H4 (cell line): ENCODE results near the gene DAP3. TPM values are rescaled to one million over a fixed set of nuclear protein-coding genes. Genes with fewer than 3 reads are reported as not detected.
"Not testable (repeated sequence)": the region's sequence is repeated elsewhere in the genome, so short reads cannot be mapped to it uniquely, and the experiment has no call there.

Experiments
- DNase-seq: peaks from one replicate; pipeline ENCODE4 v3.0.0-alpha.2; 2015; ENCODE audit warnings: low spot score
- total RNA-seq: library from RNA; depleted of rRNA; stranded (reverse); fragments of >200 nt; shearing (Covaris generic); gene quantifications from 2 replicates; pipeline ENCODE4 v1.2.3, GENCODE V29; 2014; rRNA removed

Gene DAP3
- total RNA-seq = 60.9 and 100 TPM in 2 replicates

DNA sequence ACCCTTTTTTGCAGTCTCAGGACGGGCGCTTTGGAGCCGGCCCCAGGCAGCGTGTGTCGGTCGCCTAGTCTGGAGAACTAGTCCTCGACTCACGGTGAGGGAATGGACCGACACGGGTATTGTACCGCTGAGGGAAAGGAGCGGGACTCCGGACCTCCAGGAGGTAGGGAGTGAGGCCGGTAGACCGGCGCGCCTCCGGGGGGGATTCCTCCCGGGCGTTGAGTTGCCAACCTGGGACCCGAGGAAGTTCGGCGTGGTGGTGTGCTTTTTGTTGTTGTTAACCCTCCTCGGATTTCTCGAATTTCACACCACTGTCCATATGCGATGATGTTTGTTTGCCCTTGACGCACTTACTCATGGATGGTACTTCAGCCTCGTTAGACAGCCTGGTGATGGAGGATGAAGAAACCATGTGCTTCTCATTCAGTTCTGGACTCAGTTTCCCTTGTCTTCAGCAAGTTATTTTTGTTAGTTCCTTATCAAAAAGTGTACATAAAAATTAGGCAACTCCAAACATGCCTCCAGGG lies at the start of gene DAP3:
TSS of gene DAP3 (plus strand) at position 11 of the 527 bp plus-strand sequence. CDS start 20,689 bp downstream, outside the sequence.
- not testable (repeated sequence) for DNase-seq

DNA sequence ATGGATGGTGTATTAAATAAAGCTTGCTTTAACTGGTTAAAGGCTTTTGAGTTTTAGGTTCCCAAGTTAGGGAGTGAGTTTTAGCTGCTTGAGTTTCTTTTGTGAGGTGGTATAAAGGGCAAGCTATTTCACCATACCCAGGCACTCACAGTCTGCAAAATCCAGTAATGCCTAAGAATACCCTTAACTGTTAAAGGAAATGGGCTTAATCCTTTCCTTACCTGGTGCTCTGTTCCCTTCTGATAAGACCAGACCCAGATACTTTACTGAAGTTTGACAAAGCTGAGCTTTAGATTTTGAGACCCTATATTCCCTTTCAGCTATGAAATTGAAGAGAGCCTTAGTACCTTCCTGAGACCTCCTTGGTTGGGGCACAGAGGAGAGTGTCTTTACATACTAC lies 48.5 kb upstream of the DAP3 start:
- no peak for DNase-seq

DNA sequence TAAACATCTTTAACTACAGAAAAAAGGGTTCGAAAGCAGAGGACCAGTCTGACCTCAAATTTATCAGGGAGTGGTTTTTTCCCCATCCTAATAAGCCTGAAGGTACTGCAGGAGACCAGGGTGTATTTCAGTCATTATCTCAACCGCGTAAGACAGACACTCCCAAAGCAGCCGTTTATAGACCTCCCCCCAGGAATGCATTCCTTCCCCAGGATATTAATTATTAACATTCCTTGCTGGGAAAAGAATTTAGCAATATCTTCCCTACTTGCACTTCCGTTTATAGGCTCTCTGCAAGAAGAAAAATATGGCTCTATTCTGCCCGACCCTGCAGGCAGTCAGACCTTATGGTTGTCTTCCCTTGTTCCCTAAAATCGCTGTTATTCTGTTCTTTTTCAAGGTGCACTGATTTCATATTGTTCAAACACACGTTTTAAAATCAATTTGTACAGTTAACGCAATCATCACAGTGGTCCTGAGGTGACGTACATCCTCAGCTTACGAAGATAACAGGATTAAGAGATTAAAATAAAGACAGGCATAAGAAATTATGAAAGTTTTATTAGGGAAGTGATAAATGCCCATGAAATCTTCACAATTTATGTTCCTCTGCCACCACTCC lies 46.2 kb upstream of the DAP3 start:
- DNase-seq = not testable (repeated sequence)

DNA sequence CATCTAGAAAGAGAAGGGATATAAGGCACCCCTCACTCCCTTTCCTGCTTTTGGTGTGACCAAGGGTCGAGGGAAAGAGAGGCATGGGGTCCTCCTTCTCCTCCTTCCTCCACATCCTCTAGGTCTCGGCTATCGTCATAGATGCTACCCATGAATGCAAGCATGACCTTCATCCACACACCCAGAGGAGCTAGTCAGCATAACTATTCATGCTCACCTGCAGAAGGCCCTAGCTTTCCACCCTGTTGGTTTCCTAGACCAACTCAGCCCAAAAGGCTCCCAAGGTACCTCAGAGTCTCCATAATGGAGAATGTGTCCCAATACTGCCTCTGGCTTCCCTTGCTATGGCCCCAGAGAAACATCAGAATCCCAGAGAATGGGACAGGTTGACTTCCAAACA lies 45.7 kb upstream of the DAP3 start:
- no peak for DNase-seq

DNA sequence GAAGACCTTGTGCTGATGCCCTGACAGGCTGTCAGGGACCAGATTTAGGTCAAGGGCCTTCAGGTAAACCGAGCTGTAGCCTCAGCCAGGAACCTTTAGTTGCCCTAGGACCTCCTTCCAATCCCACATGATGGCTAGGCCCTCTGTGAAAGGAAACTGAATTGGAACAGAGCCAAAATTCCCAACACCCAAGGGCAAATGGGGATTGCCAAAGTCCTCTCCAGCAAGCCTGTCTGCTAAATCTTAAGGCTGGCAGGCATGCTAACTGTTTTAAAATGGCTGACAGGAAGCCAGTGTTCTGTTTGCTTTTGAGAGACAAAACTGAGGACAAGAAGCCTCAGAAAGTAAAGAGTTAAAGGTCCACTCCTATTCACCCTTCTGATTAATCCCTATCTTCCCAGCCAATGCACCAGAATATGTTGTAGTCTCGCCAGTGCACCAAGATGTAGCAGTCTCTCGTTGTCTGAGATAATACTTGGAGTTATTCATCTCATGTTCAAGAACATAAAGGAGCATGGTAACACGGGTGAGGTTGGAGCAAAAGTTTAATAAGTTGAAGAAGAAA lies 43.8 kb upstream of the DAP3 start:
- no peak for DNase-seq

DNA sequence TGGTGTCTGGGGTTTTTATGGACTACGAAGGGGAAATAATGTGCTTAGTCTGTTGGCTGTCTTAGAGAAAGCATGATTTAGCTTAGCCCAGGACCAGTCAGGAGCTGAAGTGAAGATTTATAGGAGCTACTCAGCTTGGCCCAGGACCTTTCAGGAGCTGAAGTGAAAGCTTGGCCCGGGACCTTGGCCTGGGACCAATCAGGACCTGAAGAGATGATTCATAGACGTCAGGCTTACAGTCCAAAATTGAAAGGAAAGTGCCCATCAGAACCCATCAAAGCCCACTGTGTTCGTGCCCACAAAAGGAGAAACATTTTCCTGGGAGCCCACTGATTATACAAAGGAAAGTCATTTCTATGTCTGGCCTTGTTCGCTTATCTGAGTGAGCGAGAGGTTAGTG lies 43.2 kb upstream of the DAP3 start:
- DNase-seq = no peak

DNA sequence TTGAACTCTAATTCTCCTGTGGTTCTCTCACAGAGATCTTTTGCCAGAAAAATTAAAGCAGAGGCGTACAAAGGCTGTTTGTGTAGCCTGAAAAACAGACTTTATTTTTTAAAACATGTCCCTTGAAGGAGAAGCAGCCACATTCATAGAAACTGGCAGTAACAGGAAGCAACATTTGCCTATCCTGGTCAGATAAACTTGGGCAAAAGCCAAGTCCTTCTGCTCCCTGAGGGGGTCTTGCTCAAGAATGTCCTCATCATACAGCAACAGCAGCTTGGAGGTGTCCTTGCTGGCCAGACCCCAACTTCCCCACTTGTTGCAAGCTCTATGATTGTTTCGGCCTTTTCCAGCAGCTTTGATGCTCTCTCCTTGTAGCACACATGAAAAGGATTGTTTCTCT lies 42.6 kb upstream of the DAP3 start:
- no peak for DNase-seq

DNA sequence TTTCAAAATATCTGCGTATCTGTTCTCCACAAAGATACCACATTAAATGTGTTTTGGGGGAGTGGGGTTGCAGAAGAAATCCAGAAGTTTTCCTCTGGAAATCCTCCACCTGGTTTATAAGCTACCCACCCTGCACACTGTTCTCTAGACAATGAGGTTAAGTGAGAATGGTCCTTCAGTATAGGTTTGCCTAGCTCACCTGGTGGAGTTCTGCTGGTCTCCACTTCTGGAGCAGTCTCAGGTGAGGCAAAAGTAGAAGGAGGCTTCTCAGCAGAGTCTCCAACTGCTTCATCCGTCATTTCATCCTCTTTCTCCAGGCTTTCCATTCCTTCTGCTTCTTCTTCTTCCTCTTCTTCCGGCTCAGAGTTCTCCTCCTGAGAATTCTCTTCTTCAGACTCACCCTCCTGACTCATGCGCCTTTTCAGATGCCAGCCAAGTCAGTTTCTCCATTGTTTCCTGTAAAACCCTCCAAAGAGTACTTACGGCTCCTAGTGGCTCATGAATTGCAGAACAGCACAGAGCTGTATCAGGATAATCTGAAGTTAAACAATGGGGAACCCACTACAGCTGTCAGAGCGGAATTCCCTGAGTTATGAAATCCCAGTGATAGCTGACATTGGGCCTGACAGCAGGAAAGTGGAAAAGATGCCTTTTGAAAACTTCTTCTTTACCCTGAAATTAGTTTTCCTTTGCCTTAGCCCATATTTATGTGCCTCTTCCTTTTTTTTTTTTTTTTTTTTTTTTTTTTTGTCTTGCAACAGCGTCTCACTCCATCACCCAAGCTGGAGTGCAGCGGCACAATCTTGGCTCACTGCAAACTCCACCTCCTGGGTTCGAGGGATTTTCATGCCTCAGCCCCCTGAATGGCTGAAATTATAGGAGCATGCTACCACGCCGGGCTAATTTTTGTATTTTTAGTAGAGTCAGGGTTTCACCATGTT lies 40.4 kb upstream of the DAP3 start:
- peak; percentile 88 for DNase-seq

DNA sequence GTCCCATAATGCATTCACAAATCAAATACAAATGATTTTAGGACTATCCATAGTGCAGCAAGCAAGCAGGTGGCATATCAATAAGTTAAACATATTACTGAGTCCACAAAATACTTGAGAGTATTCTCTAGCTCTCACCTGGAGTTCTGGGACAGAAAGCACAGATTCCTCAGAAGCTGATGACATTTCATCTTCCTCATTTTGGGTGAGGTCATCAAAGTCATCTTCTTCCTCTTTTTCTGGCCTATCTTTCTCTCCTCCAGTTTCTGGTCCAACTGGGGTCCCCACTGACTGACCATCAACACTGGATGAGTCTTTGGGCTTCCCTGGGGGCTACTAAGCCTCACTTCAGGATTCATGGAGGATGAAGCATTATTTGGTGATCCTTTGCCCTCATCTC lies 39.2 kb upstream of the DAP3 start:
- DNase-seq = no peak

DNA sequence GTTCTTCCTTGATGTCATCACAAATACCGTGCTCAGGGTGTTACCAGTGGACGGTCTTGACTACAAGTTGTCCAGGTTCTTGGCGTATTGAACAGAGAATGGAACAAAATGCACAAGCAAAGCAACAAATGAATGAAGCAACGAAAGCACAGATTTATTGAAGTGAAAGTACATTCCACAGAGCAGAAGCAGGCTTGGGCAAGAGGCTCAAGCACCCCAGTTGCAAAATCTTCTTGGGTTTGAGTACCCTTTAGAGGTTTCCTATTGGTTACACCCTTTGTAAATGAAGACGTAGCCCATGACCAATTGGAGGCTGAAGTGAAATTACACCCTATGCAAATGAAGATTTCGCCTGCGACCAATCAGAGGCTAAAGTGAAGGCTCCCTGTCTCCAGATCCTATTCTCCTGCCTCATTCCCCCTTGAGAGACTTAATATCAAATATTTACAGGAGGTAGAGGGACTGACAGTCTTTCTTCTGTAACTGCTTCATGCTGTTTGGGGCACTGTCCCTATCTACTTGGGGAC lies 38.6 kb upstream of the DAP3 start:
- DNase-seq = no peak

DNA sequence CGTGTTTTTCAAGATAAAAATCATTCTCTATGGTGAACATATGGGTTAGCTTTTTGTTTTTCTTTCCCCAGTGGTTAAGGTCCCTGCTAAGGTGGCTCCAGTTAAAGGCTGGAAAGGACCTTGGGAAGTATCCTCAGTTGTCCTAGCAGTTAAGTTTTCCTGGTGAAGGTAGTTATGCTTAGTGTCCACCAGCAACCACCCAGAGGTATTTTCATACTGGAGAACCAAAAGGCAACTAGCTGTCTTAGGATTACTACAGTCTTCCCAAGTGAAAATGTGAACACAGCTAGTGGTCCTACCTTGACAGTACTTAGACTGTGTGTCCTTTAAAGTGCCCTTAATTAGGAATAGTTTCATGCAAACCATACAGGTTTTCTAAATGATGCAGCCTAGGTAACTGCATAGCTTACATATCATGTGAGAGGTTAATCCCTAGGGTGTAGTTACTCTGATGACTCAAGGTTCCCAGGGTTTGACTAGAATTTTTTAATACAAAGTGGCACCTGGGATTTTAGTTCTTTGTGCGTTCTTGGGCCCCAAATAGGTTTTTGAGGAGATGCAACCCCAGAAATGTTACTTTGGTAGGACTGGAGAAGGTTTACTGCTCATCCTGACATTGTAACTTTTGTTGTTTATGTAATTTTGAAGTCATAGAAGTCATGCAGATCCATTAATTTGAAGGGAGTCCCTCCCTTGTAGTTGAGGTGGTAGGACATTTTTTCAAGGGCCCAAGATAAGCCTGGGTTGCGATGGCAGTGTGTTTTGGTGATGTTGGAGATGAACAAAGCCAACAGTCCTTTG lies 36.8 kb upstream of the DAP3 start:
- DNase-seq = no peak

DNA sequence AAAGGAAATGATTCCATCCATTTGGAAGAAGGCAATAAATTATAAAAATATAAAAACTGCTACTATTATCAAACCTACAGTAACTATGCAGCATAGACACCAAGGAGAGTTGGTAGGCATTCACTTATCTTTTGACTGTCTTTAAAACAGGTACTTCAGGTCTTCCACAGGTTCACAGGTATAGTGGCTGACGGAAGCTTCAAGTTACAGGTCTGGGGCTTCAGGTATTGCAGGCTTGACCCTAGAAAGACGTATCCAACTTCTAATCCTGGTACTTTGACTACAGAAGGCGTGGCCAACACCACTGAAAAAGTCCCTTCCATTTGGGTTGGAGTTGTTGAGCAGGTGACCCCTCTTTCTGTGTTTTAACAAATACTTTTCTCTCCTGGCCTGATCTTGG lies 35.9 kb upstream of the DAP3 start:
- DNase-seq = no peak

DNA sequence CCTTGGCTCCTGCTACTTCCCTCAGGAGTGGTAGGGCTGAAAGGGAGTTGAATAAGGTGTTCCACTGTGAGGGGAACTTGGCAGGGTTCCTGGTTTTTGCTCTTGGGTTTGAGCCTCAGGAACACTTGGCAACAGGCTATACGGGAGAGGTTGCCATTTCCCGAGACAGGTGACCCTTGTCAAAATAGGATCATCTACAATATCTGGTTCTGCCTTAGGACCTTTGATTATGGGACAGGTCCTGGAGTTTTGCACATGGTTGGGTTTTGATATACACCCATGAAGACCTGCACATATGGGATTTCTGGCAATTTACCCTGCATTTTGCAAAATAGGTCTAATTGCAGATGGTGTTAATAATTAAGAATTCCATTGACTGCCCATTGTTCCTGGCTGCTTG lies 31.4 kb upstream of the DAP3 start:
- no peak for DNase-seq

DNA sequence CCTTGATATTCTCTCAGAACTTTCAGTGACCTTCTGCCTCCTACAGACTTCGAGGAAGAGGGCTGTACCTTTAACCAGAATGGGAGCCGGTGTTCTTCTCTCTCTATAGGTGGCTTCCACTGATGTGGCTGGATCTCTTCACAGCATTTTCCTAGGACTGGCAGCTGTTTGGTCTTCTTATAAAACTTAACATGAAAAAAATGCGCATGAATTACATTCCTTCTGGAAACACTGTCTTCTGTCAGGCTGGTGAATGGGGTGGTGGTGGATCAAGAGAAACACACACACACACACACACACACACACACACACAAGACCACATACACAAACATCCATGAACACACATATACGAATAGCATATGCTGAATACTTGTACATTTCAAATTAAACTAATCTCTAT lies 27.7 kb upstream of the DAP3 start:
- not testable (repeated sequence) for DNase-seq

DNA sequence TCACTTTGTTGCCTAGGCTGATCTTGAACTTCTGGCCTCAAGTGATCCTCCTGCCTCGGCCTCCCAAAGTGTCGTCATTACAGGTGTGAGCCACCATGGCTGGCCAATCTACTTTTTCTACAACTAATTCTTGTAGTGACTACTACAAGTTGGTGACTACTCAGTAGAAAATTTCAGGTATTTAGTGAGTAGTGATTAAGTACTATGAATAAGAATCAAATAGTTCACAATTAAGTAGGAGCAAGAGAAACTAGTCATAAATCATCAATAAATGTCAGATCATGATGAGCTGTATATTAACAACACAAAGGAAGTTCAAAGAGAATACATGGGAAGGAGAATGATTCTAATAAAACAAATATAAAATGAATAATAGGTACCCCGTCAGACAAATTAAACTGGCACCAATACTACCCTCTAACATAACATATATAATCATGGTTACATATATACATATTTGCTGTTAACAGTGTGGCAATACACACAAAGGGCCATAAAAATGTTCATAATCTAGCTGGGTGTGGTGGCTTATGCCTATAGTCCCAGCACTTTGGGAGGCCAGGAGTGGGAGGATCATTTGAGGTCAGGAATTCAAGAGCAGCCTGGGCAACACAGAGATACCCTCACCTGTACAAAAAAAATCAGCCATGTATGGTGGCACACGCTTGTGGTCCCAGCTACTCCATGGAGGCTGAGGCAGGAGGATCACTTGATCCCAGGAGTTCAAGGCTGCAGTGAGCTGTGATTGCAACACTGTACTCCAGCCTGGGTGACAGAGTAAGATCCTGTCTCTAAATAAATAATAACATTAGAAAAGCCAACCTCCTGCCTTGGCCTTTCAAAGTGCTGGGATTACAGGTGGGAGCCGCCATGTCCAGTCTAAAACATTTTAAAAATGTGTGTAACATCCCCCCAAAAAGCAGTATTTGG lies 19.4 kb upstream of the DAP3 start:
- no peak for DNase-seq

DNA sequence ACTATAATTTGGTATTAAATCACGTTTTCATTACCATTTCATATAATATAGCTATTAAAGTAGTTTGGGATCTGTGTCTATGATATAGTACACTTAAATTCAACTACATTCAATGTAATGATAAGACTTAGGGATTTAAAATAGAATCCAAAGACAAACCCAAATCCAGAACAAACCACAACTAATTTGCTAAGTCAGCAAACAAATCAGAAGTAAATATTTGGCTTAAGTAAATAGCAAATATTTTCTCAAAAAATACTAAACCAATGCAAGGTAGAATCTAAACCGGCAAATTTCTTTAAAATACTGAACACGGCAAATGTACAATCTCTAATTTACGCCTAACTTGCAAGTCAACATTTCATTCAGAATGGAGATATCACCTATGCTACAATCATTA lies 17.1 kb upstream of the DAP3 start:
- DNase-seq = no peak

DNA sequence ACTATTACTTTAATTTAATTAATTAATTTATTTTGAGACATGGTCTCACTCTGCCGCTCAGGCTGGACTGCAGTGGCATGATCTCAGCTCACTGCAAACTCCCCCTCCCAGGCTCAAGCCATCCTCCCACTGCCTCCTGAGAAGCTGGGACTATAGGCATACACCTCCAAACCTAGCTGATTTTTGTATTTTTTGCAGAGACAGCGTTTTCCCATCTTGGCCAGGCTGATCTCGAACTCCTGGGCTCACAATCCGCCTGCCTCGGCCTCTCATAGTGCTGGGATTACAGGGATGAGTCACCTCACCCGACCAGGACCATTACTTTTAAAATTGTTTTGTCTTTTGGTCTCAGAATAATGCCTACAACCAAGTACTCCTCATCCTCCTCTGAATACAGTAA lies 15.9 kb upstream of the DAP3 start:
- DNase-seq = no peak

DNA sequence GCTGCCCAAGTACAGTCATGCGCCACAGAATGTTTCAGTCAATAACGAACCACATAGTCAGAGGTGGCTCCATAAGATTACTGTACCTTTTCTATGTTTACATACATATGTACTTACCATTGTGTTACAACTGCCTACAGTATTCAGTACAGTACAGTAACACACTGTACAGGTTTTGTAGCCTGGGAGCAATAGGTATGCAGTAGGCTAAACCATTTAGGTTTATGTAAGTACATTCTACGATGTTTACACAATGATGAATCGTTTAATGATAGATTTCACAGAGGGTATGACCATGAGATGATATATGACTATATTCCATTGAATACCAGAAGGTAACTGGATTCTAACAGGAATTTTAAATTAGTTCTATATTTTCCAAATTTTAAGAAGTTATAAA lies 10.9 kb upstream of the DAP3 start:
- DNase-seq = no peak

DNA sequence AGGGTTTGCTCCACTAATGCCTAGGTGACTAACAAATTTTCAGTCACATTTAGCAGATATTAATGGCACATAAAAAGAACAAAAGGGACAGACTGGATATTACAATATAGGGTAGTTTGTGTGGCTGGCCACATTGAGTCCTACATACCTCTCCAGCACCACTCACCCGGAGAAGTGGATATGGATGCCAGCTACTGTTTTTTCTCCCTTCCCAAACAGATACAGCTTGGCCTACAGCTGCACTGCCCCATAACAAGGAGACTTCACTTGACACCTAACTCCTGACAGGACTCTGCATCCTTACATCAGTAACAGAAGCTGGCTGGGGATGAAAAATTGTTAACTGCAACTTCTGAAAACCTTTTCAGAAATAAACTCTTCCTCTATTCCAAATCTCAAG lies 9.9 kb upstream of the DAP3 start:
- DNase-seq = not testable (repeated sequence)

DNA sequence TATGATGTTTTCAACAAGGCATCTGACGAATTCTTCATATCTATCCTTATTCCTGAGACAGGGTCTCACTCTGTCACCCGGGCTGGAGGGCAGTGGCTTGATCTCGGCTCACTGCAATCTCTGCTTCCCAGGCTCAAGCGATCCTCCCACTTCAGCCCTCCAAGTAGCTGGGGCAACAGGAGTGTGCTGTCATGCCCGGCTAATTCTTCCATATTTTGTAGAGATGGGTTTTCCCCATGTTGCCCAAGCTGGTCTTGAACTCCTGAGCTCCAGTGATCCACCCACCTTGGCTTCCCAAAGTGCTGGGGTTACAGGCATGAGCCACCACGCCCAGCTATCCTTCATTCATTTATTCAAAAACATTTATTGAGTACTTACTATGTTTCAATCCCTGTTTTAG lies 8.4 kb upstream of the DAP3 start:
- no peak for DNase-seq
